ENCODE measurements around the gene RBP5. TPM values are rescaled to one million over a fixed set of nuclear protein-coding genes. Genes with fewer than 3 reads are reported as not detected.

Gene RBP5, protein sequence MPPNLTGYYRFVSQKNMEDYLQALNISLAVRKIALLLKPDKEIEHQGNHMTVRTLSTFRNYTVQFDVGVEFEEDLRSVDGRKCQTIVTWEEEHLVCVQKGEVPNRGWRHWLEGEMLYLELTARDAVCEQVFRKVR
- total RNA-seq = 1 to 10 TPM; 2.2 to 3.8 (median 2.5) TPM
- long read RNA-seq, donor 1 = 0 reads
- long read RNA-seq, donor 2, partial matches to known transcripts = 0 of 2 reads
- long read RNA-seq, donor 2, other reads (novel, unspliced or antisense) = 0 of 2 reads

DNA sequence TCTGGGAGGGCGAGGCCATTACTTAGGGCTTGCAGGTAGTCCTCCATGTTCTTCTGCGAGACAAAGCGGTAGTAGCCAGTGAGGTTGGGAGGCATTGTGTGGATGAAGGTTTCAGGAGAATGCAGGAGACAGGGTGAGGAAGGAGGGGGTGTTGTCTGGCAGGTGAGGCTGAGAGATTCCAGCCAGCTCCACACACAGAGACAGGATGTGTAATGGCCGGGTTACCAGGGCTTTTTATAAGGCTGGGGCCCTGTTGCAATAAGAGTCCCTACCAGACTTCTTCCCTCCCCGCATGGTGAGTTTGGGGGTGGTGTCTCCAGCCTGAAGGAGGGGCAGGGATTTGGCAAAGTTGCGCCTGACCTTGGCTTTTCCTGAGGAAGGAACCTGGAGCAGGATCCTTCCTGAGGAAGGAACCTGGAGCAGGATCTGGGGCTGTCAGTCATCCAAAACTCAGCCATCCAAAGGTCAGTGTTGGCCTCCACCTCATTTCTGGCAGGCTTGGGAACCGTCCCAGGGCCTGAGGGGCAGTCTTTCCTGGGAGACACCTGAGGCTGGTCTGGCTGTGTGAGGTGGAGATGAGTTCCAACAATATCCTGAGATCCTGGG, at the start of gene RBP5:
Gene RBP5 (minus strand): TSS at position 209 of the 606 bp plus-strand sequence. CDS start 114 bp downstream, at position 95.
- intact Hi-C loops (cut with DNase I, micrococcal nuclease) = no loop called here
- no peaks in the 10 kb centered on the region for H3K36me3 ChIP-seq (ENCODE audit: low read depth)
- H3K4me1 ChIP-seq (ENCODE audit: low read depth) = peaks cover 6% of the 10 kb centered on the region
- TF ChIP-seq, protein P1, sequence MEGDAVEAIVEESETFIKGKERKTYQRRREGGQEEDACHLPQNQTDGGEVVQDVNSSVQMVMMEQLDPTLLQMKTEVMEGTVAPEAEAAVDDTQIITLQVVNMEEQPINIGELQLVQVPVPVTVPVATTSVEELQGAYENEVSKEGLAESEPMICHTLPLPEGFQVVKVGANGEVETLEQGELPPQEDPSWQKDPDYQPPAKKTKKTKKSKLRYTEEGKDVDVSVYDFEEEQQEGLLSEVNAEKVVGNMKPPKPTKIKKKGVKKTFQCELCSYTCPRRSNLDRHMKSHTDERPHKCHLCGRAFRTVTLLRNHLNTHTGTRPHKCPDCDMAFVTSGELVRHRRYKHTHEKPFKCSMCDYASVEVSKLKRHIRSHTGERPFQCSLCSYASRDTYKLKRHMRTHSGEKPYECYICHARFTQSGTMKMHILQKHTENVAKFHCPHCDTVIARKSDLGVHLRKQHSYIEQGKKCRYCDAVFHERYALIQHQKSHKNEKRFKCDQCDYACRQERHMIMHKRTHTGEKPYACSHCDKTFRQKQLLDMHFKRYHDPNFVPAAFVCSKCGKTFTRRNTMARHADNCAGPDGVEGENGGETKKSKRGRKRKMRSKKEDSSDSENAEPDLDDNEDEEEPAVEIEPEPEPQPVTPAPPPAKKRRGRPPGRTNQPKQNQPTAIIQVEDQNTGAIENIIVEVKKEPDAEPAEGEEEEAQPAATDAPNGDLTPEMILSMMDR (IDR thresholded peaks at IDR 0.05) = no peak
- H3K9me3 ChIP-seq = no peaks in the 10 kb centered on the region
- DNase-seq (no peak), ATAC-seq (no peak)
- peak within 1 kb of the TSS; percentile 11 for H3K4me3 ChIP-seq

- Histone ChIP-seq H3K9me3 (no peaks in the 10 kb centered on the region), H3K4me1 (ENCODE audit: low read depth) (no peaks in the 10 kb centered on the region), H3K36me3 (ENCODE audit: low read depth) (no peaks in the 10 kb centered on the region), H3K4me3 (no peak overlapping the region)
- intact Hi-C loops (cut with DNase I, micrococcal nuclease) = no loop called here
- ATAC-seq (no peak), DNase-seq (no peak)
- TF ChIP-seq, protein P1 (IDR thresholded peaks at IDR 0.05) = no peak
Measured at GRCh38 chr12:7178481-7178880, 49.8 kb upstream of the RBP5 start.

DNA sequence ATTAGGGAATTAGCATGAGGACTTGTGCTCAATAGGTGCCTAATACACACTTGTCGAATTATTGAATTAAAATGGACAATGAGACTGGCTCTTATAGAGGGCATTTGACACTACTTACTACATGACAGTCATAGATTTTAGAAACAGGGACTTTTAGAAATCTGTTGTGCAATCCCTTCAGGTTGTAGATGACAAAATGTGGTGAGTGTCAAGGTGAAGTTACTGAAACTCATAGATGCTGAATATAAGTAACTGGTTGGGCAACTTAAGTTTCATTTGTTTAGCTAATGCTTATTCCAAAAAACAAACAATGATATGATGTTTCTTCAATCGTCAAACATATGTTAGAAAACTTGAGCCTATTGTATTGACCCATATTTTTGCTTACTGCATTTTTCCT, 47.9 kb upstream of the RBP5 start:
- Histone ChIP-seq H3K36me3 (ENCODE audit: low read depth) (no peaks in the 10 kb centered on the region), H3K9me3 (peaks cover 5% of the 10 kb centered on the region), H3K4me3 (no peak overlapping the region), H3K4me1 (ENCODE audit: low read depth) (no peaks in the 10 kb centered on the region)
- TF ChIP-seq, protein P1 (IDR thresholded peaks at IDR 0.05) = no peak
- intact Hi-C loops (cut with DNase I, micrococcal nuclease) = no loop called here
- ATAC-seq (no peak), DNase-seq (no peak)

- Histone ChIP-seq H3K4me1 (ENCODE audit: low read depth) (no peaks in the 10 kb centered on the region), H3K4me3 (no peak overlapping the region), H3K36me3 (ENCODE audit: low read depth) (no peaks in the 10 kb centered on the region), H3K9me3 (peaks cover 12% of the 10 kb centered on the region)
- DNase-seq (no peak), ATAC-seq (peak; percentile 89)
- intact Hi-C loops (cut with DNase I, micrococcal nuclease) = no loop called here
- TF ChIP-seq, protein P1 (IDR thresholded peaks at IDR 0.05) = no peak
Measured at GRCh38 chr12:7175493-7175892, 46.8 kb upstream of the RBP5 start.

DNA sequence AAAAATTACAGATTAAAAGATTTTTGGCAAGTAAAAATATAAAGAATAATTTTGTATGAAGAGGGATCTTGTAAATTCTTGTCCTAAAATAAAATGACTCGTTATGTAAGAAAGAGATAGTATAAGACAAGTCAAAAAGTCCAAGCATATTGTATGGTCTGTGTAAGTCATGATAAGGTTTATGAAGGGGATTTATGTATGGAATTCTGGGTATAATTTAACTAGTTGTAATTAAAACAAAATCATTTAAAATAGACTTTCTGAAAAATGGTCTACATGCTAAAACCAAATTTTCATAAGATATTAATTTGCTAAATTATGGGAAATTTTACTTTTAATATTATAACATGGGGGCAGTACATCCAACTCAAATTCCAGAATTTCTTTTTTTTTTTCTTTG, 43.2 kb upstream of the RBP5 start:
- no peaks in the 10 kb centered on the region for H3K4me1 ChIP-seq (ENCODE audit: low read depth)
- ATAC-seq (no peak), DNase-seq (no peak)
- H3K9me3 ChIP-seq = peaks cover 32% of the 10 kb centered on the region
- no peak overlapping the region for H3K4me3 ChIP-seq
- TF ChIP-seq, protein P1 (IDR thresholded peaks at IDR 0.05) = no peak
- intact Hi-C loops (cut with DNase I, micrococcal nuclease) = no loop called here
- no peaks in the 10 kb centered on the region for H3K36me3 ChIP-seq (ENCODE audit: low read depth)

Measured in mucosa of descending colon (tissue), 3 donors.